GM18951 (cell line): Measurements from ENCODE around the gene SCAI.
"Not testable (repeated sequence)": the region's sequence is repeated elsewhere in the genome, so short reads cannot be mapped to it uniquely, and the experiment has no call there.

ENCODE experiments used
- POLR2A ChIP-seq: IDR thresholded peaks from 4 replicates; pipeline ENCODE4 v1.6.1; 2011; ENCODE audit warnings: mild to moderate bottlenecking; ENCODE audit not compliant: insufficient read length, insufficient read depth; ENCODE audit errors: extremely low read depth
- in situ Hi-C: fragments of 300-500 bp; cut with MboI; formaldehyde crosslinking; loops from one replicate; pipeline ENCODE4 v1.12.0; 2022; ENCODE audit warnings: low sequenced_read_pairs, mixed read lengths, inconsistent platforms; ENCODE audit not compliant: unreplicated experiment

The SCAI gene

GRCh38 chr9:125074976-125075375 is 68.4 kb downstream of the SCAI start:
- in situ Hi-C loops: no loop called here
- TF ChIP-seq POLR2A: no peak

- no peak for TF ChIP-seq POLR2A
- in situ Hi-C loops: no loop called here
These were observed 76.3 kb downstream of the SCAI start for GRCh38 chr9:125066839-125067619.

DNA sequence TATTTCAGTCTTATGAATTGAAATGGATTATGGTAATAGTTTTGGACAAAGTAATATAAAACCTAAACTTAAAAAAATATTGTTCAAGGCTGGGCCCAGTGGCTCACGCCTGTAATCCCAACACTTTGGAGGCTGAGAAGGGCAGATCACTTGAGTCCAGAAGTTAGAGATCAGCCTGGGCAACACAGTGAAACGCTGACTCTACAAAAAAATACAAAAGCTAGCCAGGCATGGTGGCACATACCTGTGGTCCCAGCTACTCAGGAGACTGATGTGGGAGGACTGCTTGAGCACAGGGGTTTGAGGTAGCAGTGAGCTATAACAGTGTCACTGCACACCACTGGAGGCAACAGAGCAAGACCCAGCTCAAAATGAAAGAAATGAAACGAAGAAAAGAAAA is 81.9 kb downstream of the SCAI start:
- in situ Hi-C loops: no loop called here
- TF ChIP-seq POLR2A: no peak

DNA sequence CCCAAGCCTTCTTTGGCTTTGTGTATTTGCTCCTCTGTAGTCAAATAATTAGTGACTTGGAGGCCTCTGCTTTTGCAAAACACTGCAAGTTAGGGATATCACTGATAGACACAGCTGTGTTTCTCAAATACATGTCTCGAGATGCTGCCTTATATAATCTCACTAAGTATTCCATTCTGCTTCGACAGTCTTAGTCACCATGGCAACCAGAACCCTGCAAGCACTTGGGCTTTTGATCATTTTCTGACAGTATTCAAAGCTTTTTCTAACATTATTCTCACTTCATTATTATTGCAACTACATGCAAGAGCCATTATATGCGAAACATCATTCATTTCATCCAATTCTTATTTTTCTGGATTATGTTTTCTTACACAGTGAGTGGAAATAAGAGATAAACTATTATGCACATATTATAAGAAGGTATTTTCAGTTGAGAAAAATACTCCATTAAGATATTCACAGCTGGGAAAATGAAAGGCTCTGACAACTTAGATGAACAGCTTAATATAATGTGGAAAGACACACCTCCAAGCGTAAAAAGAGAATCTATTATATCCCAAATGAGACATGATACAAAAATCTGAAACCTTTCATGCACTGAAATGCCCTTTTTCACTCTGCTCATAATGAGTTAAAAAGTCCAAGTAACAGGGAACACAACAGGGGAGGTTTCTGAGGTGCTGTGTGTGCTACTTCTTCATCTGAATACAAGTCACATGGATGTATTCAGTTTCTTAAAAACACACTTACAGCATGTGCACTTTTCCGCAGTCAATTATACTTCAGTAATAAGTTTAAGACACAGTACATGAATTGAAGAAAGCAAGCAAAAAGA is 93.9 kb downstream of the SCAI start:
- no peak for TF ChIP-seq POLR2A
- in situ Hi-C loops: no loop called here

- TF ChIP-seq POLR2A: no peak
- in situ Hi-C loops: loop anchor here (5.0 kb wide), 1 partner anchor 69 kb away; no protein-coding TSS in a partner anchor
These were observed 99.7 kb downstream of the SCAI start for GRCh38 chr9:125043631-125044030.

DNA sequence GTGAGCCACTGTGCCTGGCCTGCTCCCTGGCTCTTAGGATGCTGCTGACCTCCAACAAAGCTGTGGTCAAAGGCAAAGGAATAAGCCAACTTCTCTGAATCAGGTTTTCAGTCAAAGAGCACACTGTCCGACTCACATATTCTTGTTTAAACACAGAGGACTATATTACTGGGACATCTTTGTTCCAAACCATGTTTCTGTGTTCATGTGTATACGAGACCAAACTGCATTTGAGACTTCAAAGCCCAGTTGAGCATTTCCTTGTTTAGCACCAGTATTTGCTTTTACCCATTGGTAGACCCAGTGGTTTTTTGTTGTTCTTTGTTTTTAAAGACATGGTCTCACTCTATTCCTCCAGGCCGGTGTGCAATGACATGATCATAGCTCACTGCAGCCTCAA is 100.2 kb downstream of the SCAI start:
- TF ChIP-seq POLR2A: no peak
- in situ Hi-C loops: loop anchor here (5.0 kb wide), 1 partner anchor 69 kb away; no protein-coding TSS in a partner anchor

DNA sequence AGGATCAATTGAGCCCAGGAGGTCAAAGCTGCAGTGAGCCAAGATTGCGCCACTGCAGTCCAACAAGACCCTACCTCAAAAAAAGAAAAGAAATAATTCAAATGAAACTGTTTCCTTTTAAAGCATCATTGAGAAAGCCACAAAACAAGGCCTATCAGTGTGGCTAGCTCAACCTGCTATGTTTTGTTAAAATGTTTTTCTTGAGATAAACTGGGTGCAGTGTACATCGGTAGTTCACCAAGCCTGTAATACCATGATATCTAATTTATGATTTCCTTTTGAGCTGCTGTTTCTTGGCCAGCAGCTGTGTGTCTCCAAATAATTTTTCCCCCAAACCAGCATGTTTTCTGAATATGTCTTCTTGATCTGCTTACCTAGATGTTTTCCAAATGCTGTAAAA is 105.2 kb downstream of the SCAI start:
- no peak for TF ChIP-seq POLR2A
- in situ Hi-C loops: no loop called here

DNA sequence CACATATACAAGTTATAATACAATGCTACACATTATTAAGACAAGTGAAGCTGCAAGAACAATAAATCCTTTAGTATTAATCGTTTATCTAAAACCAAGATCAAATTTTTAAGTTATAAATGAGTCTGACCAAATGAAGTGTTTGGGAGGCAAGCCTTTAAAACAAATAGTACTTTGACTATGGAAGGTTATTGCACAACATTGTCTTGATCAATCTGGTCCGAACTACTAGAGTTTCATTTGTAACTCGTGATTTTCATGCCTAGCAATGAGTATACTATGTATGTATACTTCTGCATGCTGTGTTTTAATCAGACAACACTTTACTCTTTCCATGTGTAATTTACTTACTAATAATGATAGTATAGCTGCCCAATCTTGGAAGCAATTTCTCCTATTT is 115.3 kb downstream of the SCAI start:
- in situ Hi-C loops: no loop called here
- TF ChIP-seq POLR2A: no peak

DNA sequence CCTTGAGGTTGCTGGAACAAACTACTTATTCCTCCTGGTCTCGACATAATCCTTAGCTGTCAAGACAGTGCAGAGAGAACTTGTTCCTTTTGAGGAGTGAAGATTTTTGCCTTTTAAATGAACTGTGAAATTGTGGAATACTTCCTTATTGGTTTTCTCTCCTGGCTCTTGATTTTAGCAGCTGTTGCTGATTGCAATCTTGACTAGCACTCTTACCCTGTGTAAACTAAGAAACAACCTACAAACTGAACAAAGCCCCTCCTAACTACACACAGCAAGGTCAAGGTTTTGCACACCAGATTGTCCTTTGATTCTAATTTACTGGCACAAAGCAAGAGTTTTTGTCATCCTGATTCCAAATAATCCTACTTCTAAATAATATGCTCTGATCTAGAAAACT is 118.4 kb downstream of the SCAI start:
- no peak for TF ChIP-seq POLR2A
- in situ Hi-C loops: no loop called here

DNA sequence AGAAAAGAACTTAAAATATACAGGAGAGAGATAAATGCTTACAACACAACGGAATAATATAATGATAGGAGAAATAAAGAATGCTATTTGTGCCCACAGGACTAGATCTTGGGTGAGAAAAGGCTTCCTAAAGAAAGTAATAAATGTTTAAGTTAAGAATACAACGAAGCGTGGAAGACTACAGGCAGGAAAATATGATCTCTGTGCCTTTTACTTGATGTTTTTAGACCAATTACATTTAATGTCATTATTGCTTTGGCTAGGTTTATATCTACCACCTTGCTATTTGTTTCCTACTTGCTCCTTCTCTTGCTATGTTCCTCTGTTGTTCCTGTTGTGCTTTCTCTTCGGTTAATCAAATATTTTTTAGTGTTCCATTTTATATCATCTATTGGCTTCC is 122.3 kb downstream of the SCAI start:
- in situ Hi-C loops: no loop called here
- no peak for TF ChIP-seq POLR2A

DNA sequence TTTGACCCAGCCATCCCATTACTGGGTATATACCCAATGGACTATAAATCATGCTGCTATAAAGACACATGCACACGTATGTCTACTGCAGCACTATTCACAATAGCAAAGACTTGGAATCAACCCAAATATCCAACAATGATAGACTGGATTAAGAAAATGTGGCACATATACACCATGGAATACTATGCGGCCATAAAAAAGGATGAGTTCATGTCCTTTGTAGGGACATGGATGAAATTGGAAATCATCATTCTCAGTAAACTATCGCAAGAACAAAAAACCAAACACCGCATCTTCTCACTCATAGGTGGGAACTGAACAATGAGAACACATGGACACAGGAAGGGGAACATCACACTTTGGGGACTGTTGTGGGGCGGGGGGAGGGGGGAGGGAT is 127.7 kb downstream of the SCAI start:
- in situ Hi-C loops: not testable (repeated sequence)

- in situ Hi-C loops: not testable (repeated sequence)
These were observed 131.3 kb downstream of the SCAI start for GRCh38 chr9:125012013-125012412.

DNA sequence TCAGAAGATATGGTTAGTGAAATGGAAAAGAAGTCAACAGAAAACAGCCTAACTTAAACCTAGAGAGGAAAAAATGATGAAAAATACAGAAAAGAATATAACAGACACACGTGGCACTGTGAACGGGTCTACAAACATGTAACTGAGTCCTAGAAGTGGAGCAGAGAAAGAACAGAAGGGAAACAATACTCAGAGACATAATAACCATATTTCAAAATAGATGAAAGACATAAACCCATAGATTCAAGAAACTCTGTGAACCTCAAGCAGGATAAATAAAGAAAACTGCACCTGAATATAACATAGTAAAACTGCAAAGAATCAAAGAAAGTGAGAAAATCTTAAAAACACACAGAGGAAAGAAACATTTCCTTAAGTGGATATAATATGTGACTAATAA is 134.7 kb downstream of the SCAI start:
- TF ChIP-seq POLR2A: no peak
- in situ Hi-C loops: no loop called here

DNA sequence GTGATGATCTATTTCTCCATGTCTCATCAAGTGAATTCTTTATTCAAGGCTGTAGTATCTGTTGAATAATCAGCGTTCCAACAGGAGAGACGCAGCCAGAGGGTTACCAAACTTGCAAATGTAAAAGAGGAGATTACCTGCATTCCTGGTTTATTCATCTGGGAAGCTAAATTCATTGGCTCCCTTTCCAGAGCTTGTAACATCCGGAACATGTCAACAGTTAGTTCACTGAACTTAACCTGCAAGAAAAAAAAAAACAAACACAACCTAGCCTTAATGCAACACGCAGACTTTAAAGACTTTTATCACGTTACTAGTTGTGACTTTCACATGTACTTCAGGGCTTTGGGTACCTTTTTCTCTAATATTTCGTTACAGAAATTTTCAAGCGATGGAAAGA is 140.0 kb downstream of the SCAI start:
- no peak for TF ChIP-seq POLR2A
- in situ Hi-C loops: no loop called here
